Limb (tissue), 2 donors: Measurements from ENCODE around the gene BMP2.
A peak's percentile ranks its signal among the peaks of the same experiment; 100 is the strongest.

Experiments used
- DNase-seq, 2 donors: peaks; one replicate each; pipeline ENCODE4 v3.0.0-alpha.2; 2016; ENCODE audit errors: extremely low spot score in 2 of 2

The BMP2 gene

DNA sequence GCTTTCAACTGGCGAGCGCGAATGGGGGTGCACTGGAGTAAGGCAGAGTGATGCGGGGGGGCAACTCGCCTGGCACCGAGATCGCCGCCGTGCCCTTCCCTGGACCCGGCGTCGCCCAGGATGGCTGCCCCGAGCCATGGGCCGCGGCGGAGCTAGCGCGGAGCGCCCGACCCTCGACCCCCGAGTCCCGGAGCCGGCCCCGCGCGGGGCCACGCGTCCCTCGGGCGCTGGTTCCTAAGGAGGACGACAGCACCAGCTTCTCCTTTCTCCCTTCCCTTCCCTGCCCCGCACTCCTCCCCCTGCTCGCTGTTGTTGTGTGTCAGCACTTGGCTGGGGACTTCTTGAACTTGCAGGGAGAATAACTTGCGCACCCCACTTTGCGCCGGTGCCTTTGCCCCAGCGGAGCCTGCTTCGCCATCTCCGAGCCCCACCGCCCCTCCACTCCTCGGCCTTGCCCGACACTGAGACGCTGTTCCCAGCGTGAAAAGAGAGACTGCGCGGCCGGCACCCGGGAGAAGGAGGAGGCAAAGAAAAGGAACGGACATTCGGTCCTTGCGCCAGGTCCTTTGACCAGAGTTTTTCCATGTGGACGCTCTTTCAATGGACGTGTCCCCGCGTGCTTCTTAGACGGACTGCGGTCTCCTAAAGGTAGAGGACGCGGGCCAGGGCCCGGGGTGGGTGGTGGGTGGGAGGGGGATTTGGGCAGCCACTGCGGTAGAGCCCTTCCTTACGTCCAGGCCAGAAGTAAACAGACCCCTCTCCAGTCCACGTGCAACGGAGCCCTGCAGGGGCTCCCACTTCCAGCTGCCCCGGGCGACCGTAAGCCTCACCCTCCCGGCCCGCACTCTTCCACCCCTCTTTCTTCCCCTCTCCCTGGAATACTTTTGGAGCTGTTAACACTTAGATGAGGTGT is 998 bp downstream of the BMP2 start:
- peak; percentile 12 to 65 for DNase-seq

DNA sequence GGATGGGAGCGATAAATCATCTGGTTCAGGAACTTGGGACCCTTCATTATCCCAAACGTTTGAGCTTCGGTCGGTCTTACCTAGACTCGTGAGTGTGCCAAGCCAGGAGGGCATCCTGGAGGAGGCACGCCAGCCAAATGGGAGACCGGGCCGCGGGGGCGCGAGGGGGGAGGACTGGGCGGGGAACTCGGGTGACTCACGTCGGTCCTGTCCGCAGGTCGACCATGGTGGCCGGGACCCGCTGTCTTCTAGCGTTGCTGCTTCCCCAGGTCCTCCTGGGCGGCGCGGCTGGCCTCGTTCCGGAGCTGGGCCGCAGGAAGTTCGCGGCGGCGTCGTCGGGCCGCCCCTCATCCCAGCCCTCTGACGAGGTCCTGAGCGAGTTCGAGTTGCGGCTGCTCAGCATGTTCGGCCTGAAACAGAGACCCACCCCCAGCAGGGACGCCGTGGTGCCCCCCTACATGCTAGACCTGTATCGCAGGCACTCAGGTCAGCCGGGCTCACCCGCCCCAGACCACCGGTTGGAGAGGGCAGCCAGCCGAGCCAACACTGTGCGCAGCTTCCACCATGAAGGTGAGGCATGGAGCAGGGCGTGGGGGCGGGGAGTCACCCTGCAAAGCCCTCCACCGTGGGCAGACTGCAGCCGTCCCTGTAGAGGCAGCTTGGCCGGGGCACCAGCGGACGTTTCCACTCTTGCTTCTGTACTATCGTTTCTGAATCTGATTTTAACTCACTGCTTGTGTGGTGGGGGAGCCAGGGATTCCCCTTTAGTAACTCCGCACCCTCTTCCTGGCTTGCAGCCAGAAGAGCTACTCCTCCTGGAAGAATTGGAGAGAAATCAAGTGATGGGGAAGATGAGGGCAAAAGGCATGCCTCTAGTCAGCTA is 2.7 kb downstream of the BMP2 start:
- DNase-seq, result peak; percentile 13 to 73

- DNase-seq, result no peak
These were observed 3.3 kb downstream of the BMP2 start for GRCh38 chr20:6770786-6771100.

DNA sequence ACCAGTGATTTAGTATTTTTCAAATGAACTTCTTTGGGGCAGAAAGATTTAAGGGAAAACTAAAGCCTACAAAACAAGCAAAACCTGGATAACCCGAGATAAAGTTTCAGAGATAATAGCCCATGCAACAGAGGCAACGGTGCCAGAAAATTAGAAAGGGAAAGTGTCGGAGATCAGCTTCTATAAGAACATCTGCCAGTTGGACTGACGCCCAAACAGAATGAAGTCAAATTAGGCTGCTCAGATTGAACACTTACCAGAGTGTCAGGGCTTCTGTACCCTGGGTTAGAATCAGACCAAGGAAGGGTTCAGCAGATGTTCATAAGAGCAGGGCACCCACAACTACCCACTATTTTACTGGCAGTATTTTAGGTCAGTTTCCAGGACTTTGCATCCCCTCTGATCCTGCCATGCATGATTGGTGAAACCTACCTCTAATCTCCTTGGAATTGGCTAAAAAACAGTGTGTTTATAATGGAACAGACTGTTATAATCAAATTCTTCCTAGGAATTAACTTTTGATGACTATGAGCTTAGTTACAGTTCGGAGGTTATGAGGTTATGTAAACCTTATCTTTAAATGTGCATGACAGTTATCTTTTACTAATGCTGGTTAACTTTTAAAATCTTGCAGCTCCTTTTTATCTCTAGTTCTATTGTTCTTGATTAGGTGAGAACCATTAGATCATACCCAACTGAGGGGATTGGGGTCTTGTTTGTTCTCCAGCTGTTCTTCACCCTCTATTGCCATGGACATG is 13.1 kb downstream of the BMP2 start:
- peak in 1 of 2 donors; percentile 12 for DNase-seq

DNA sequence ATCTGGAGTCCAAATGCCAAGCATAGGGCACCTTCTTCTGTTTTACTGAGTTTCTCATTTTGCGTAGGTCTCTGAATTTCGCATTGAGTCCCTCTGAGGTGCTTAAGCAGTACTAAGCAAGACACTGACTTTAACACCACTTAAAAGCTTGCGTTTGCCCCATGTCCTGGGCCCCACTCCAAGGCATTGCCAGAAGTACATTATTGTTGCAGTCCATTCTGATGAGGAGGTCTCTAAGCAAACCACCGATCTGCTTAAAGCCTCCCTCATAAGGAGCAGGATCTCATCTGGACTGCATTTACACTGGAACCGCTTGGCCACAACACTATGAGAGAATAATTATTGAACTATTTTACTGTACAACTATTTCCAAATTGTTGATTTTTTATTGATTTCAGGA is 16.3 kb downstream of the BMP2 start:
- peak in 1 of 2 donors; percentile 1 for DNase-seq

DNA sequence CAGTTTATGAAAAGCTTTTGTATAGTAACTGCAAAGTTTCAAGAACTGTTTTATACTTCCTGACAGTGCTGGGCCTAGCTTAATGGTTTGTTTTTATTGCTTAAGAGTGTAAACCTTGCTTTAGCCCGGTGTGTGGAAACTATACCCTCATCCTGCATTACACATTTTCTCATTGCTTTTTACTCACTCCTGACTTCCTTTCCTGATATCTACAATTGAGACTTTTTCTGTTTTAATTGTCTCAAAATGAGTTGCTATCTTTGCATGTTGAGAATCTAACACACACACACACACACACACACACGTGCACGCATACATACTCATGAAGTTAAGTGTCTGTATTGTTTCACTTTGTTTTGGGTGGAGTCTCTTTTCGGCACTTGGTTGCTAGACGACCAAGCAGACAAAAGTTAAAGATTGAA is 16.7 kb downstream of the BMP2 start:
- DNase-seq, result peak in 1 of 2 donors; percentile 16

- no peak for DNase-seq
These were observed 17.3 kb downstream of the BMP2 start for GRCh38 chr20:6784767-6785166.

DNA sequence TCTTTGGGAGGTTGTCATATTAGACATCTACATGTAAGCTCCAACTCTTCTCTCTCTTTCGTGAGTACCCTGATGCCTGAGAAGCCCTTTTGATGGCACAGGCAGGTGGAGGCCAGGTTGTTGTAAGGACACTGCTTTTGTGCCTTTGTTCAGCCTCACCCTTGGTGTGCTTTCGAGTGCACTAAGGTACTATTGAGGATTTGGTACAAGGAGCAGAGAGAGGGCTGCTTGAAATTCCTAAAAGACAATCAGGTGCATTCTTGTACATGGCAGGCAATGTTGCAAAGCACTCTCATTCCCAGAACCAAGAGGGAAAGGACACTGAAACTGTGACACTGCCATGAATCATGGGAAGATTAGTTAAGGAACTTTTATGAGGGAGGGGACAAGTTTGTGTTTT is 19.1 kb downstream of the BMP2 start:
- DNase-seq, result no peak

- DNase-seq, result no peak
These were observed 25.3 kb downstream of the BMP2 start for GRCh38 chr20:6792789-6793188.

- DNase-seq, result no peak
These were observed 34.7 kb downstream of the BMP2 start for GRCh38 chr20:6802227-6802626.

DNA sequence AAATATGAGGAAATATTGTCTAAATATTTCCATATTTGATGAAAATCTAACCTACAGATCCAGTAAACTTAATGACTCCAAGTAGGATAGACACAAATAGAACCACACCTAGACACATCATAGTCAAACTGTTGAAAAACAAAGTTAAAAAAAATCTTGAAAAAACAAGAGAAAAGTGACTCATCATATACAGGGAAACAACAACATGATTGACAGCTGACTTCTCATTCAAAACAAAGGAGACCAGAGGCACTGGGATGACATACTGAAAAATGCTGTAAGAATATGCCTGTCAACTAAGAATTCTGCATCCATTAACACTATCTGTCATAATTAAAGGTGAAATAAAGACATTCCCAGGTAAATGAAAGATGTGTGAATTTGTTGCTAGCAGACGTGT is 38.8 kb downstream of the BMP2 start:
- DNase-seq, result no peak

- DNase-seq, result no peak
These were observed 44.0 kb downstream of the BMP2 start for GRCh38 chr20:6811262-6812035.

- DNase-seq, result no peak
These were observed 45.0 kb downstream of the BMP2 start for GRCh38 chr20:6812530-6812929.

GRCh38 chr20:6814945-6815344 is 47.5 kb downstream of the BMP2 start:
- no peak for DNase-seq

DNA sequence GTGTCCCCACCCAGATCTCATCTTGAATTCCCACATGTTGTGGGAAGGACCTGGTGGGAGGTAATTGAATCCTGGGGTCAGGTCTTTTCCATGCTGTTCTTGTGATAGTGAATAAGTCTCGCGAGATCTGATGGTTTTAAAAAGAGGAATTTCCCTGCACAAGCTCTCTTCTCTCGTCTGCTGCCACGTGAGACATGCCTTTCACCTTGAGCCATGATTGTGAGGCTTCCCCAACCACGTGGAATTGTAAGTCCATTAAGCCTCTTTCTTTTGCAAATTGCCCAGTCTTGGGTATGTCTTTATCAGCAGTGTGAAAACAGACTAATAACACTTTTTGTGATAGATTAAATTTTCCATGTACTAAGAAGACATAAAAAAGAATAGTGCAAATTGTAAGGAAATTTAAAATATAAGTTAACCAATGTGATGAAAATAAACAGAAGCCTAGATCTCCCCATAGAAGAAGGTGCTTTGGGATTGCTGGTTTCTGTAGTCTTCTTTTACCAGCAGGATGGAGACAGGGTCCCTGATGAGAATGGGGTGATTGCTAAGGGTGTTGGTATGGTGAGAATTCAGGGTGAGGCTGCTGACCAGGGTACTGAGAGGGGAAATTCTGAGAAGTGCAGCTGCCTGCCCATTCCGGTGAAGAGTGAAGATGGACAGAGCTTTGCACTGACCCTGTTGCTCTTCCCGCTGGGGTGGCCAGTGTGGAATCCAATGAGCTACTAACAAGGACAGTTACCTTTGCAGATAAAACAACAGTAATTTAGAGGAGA is 50.7 kb downstream of the BMP2 start:
- DNase-seq, result no peak

- DNase-seq, result no peak
These were observed 52.1 kb downstream of the BMP2 start for GRCh38 chr20:6819599-6819998.

DNA sequence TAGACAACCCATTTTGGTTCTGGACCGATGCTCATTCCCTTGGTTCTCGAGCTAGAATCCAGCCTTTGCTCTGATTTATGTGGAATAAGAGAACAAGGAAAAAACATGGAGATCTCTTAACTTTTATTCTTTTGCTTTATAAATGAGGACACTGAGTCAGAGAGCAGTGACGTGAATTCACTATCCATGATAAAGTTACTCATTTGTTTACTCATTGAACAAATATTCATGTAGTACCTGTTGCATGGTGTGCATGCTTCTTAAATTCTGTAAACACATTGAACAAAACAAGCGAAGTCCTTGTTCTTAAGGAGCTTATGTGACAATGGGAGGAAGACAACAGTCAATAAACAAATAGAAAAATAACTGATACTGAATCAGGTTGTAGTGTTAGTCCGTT is 56.9 kb downstream of the BMP2 start:
- DNase-seq, result no peak

GRCh38 chr20:6827472-6827871 is 60.0 kb downstream of the BMP2 start:
- DNase-seq, result no peak

- peak; percentile 64 to 70 for DNase-seq
These were observed 61.4 kb downstream of the BMP2 start for GRCh38 chr20:6828794-6829423.
